SK-N-SH (cell line): Measurements from ENCODE around the gene INO80C.

ENCODE experiments used
- EZH2phosphoT487 ChIP-seq: fragments of 200-600 bp; sonication (generic); IDR thresholded peaks from 2 replicates; pipeline ENCODE4 v1.6.1; 2017; ENCODE audit warnings: low read depth, mixed run types, mild to moderate bottlenecking, antibody characterized with exemption, moderate library complexity, borderline replicate concordance
- GABPA ChIP-seq: IDR thresholded peaks from 2 replicates; pipeline ENCODE4 v1.4.0; 2012; ENCODE audit warnings: low read depth, mild to moderate bottlenecking
- MEF2A ChIP-seq: IDR thresholded peaks from 2 replicates; pipeline ENCODE4 v1.4.0; 2012; ENCODE audit warnings: low read depth, borderline replicate concordance
- SIN3A ChIP-seq: IDR thresholded peaks from 2 replicates; pipeline ENCODE4 v1.6.1; 2012; ENCODE audit warnings: low read depth, mild to moderate bottlenecking, low read length, moderate library complexity, borderline replicate concordance
- TF ChIP-seq, protein P1 (sequence below): fragments of 200-600 bp; sonication (generic); IDR thresholded peaks from 2 replicates; pipeline ENCODE4 v1.6.1; 2017; ENCODE audit warnings: antibody characterized with exemption, mild to moderate bottlenecking, moderate library complexity
- TF ChIP-seq, protein P2 (sequence below): IDR thresholded peaks from 2 replicates; pipeline ENCODE4; 2012
- TF ChIP-seq, protein P3 (sequence below): IDR thresholded peaks from 2 replicates; pipeline ENCODE4 v1.6.1; 2012; ENCODE audit warnings: mild to moderate bottlenecking, low read depth, low read length, moderate library complexity

DNA sequence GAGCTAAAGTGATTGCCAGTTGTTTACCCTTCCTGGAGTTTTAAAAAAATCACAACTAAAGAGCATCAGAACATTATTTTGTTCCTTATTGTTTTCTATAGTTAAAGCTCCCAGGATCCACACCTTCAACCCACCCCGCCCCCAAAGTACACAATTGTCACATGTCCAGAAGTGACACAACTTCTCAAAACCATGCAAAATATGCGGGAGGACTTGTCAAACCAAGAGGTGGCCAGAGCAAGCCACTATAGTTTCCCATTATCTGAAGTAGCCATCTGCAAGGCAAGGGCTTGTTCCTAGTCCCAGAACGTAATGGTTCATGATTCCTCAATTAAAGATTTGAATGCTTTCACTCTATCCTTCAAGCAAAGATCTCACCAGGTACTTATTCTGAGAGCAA, 9.9 kb upstream of the INO80C start:
- no peak for TF ChIP-seq SIN3A
- no peak for TF ChIP-seq MEF2A
- TF ChIP-seq GABPA: no peak
- TF ChIP-seq EZH2phosphoT487: no peak
- TF ChIP-seq, protein P1, sequence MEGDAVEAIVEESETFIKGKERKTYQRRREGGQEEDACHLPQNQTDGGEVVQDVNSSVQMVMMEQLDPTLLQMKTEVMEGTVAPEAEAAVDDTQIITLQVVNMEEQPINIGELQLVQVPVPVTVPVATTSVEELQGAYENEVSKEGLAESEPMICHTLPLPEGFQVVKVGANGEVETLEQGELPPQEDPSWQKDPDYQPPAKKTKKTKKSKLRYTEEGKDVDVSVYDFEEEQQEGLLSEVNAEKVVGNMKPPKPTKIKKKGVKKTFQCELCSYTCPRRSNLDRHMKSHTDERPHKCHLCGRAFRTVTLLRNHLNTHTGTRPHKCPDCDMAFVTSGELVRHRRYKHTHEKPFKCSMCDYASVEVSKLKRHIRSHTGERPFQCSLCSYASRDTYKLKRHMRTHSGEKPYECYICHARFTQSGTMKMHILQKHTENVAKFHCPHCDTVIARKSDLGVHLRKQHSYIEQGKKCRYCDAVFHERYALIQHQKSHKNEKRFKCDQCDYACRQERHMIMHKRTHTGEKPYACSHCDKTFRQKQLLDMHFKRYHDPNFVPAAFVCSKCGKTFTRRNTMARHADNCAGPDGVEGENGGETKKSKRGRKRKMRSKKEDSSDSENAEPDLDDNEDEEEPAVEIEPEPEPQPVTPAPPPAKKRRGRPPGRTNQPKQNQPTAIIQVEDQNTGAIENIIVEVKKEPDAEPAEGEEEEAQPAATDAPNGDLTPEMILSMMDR: no peak
- TF ChIP-seq, protein P2, sequence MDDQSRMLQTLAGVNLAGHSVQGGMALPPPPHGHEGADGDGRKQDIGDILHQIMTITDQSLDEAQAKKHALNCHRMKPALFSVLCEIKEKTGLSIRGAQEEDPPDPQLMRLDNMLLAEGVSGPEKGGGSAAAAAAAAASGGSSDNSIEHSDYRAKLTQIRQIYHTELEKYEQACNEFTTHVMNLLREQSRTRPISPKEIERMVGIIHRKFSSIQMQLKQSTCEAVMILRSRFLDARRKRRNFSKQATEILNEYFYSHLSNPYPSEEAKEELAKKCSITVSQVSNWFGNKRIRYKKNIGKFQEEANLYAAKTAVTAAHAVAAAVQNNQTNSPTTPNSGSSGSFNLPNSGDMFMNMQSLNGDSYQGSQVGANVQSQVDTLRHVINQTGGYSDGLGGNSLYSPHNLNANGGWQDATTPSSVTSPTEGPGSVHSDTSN: no peak
- TF ChIP-seq, protein P3, sequence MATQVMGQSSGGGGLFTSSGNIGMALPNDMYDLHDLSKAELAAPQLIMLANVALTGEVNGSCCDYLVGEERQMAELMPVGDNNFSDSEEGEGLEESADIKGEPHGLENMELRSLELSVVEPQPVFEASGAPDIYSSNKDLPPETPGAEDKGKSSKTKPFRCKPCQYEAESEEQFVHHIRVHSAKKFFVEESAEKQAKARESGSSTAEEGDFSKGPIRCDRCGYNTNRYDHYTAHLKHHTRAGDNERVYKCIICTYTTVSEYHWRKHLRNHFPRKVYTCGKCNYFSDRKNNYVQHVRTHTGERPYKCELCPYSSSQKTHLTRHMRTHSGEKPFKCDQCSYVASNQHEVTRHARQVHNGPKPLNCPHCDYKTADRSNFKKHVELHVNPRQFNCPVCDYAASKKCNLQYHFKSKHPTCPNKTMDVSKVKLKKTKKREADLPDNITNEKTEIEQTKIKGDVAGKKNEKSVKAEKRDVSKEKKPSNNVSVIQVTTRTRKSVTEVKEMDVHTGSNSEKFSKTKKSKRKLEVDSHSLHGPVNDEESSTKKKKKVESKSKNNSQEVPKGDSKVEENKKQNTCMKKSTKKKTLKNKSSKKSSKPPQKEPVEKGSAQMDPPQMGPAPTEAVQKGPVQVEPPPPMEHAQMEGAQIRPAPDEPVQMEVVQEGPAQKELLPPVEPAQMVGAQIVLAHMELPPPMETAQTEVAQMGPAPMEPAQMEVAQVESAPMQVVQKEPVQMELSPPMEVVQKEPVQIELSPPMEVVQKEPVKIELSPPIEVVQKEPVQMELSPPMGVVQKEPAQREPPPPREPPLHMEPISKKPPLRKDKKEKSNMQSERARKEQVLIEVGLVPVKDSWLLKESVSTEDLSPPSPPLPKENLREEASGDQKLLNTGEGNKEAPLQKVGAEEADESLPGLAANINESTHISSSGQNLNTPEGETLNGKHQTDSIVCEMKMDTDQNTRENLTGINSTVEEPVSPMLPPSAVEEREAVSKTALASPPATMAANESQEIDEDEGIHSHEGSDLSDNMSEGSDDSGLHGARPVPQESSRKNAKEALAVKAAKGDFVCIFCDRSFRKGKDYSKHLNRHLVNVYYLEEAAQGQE: no peak
